HG03280 (cell line): ENCODE data around the gene ARL8B.
A peak's percentile ranks its signal among the peaks of the same experiment; 100 is the strongest.

ENCODE experiments used
- ATAC-seq: cut with Tn5 transposase; IDR thresholded peaks from one replicate; pipeline ENCODE4 v1.9.1; 2021; ENCODE audit warnings: mild to moderate bottlenecking, moderate library complexity; ENCODE audit not compliant: unreplicated experiment

Gene ARL8B

DNA sequence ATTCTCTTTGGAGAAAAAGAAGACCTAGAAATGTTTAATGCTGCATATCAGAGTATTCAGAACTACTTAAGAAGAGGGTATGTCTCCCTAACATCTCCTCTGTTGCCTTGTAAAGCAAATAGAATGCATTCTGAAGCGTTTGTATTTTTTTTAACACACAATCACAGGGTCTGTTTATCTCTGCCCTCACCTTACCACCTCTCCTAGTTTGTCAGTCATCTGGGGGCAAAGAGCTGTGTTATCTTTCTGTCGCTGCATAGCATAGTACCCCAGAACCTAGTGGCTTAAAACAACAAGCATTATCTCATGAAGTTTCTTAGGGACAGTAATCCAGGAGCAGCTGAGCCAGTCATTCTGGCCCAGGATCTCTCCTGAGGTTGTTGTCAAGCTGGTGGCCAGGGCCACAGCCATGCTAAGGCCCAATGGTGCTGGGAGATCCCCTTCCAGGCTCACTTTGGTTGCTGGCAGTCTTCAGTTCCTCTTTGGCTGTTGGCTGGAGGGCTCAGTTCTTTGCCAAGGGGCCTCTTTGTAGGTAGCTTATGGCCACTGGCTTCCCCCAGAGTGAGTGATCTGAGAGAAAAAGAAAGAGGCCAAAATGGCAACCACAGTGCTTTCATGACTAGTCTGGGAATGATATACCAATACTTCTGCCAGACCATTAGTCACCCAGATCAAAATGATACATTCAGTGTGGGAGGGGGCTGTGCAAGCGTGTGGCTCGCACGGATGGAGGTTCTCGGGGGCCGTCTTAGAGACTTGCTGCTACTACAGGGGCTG, 83.3 kb downstream of the ARL8B start:
- peak; percentile 95 for ATAC-seq

DNA sequence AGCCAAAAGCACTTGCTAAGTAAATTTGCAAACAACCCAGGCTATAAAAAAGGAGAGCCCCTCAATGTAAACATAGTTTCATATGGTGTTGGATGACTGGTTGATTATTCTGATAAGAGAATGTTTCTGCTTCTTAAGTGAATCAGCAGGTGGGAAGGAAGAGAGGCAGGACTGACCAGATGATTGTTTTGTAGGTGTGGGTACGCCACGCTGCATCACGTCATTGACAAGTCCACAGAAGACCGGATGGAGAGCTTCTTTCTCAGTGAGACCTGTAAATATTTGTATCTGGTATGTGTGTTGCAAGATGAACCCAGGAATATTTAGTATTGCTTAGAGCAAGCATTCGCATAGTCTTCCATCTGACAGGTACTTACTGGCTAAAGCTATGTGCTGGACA, 88.8 kb downstream of the ARL8B start:
- no peak for ATAC-seq

DNA sequence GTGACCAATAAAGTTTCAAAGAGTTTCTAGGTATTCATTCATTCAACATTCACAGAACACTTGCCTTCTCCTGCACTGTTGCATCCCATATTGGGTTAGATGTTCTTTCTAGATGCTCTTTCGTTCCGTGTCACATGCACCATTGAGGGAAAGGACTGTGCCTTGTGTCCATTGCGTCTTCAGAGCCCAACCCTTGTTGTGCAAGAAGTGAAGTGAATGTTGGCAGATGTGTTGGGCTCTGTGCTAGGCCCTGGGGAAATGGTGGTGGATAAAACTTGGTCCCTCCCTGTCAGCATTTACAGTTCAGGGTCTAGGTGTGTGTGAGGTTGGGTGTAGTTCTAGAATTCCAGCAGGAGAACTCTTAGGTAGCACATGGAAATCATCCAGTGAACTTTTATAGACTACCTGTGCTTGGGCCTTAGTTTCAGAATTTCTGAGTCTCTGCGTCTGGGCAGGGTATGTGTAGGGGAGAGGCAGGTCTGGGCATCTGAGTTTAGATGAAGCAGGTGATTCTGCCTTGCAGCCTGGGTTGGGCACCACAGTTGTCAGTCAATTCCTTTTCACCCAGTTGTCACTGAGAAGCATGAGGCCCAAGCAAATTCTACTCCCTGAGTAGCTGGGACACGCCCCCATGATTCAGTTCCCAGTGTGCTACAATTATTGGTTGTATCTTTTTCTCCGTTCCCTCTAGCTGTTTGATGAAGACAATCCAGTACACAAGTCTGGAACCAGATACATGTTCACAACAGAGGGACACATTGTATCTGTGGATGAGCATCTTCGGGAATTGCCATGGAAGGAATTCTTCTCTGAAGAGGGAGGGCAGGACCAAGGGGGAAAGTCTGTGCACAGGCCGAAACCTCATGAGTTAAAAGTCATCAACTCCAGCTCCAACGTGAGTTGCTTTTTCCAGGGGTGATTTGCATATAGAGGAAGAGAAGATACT, 90.8 kb downstream of the ARL8B start:
- ATAC-seq: no peak

GRCh38 chr3:5213574-5213966, 91.5 kb downstream of the ARL8B start:
- ATAC-seq: no peak

GRCh38 chr3:5214352-5214751, 92.3 kb downstream of the ARL8B start:
- ATAC-seq: no peak

- no peak for ATAC-seq
Measured at GRCh38 chr3:5217824-5218595, 95.9 kb downstream of the ARL8B start.

DNA sequence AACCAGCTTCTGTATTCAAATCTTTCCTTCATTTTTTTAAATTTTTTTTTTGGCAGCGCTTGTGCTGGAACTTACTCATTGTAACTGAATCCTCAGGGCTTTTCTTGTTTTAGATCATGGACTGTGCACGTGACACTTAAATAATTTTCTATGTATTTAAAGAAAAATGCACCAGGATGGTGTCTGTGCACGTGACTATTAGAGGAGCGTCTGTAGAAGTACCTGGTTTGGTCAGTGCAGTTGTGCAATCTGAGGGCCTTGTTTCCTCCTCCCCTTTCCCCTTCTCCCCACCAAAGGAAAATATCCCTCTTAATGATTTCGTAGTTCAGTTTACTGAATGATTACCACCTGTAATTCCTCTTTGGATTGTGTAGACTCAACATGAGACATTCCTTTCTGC, 96.7 kb downstream of the ARL8B start:
- ATAC-seq: no peak

- ATAC-seq: no peak
Measured at GRCh38 chr3:5219216-5219615, 97.1 kb downstream of the ARL8B start.

DNA sequence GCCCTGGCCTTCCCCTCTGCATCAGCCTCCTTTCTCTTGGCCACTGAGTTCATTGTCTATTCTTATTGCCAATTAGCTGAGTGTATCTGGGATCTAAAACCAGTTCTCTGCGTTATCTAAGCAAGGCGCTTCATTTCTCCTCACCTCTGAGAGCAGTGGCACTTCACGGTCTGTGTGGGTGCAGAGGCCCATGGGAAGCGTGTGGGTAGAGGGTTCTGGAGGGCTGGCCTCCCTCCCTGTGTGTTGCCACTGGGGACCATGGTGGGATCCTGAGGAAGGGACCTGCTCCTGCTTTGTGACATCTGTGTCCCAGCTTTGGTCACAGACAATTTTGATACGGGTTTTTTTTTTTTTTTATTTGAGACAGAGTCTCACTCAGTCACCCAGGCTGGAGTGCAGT, 98.1 kb downstream of the ARL8B start:
- no peak for ATAC-seq

DNA sequence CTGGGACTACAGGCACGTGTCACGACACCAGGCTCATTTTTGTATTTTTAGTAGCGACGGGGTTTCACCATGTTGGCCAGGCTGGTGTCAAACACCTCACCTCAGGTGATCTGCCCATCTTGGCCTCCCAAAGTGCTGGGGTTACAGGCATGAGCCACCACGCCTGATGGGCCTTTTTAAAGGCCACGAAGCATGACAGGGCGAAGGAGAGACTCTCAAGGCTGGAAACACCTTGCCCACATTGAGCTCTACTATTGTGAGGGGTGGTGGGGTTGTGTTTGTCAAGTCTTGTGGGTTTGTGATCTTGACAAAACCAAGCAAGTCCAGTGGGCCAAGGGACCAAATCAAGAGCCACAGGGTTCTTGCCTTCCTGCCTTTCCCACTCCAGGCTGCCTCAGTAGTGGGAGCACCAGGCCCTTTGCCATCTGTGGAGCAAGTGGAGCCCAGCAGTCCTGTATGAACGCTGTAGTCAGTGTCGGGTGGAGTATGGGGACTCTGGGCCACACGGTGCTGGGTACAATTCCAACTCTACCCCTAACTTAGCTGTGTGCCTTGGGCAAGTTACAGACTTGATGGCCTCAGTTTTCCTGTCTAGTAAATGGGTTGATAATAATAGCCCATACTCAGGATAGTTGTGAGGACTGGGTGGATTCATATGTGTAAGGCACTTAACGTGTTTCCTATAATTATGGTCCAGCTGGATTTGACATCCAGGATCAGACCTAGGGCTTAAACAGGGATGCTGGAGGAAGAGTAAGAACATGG, 98.8 kb downstream of the ARL8B start:
- no peak for ATAC-seq

GRCh38 chr3:5221701-5222100, 99.6 kb downstream of the ARL8B start:
- ATAC-seq: no peak

GRCh38 chr3:5222283-5223005, 100.4 kb downstream of the ARL8B start:
- no peak for ATAC-seq

DNA sequence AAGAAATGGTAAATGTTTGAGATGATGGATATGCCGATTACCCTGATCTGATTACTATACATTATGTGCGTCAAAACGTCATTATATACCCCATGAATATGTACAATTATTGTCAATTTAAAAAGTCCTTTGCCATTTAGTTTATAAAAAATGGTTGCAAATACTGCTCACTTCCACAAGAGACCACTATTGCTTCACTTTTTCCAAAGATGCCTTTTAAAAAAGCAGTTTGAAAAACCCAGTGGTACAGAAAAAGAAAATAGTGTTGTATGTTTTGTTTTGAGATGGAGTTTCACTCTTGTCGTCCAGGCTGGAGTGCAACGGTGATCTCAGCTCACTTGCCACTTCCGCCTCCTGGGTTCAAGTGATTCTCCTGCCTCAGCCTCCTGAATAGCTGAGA, 104.7 kb downstream of the ARL8B start:
- ATAC-seq: no peak

GRCh38 chr3:5227812-5228211, 105.7 kb downstream of the ARL8B start:
- no peak for ATAC-seq

GRCh38 chr3:5229414-5229813, 107.3 kb downstream of the ARL8B start:
- no peak for ATAC-seq
